ENCODE data around the gene CYB5B. TPM values are rescaled to one million over a fixed set of nuclear protein-coding genes. Genes with fewer than 3 reads are reported as not detected.

Gene CYB5B
- total and polyA plus RNA-seq, 4 donors: 38.7 to 86.3 (median 45.8) TPM

GRCh38 chr16:69503244-69503643, 78.8 kb downstream of the CYB5B start (continued):
- TF ChIP-seq REST (IDR thresholded peaks at IDR 0.05) (no peak), ATF3 (IDR thresholded peaks at IDR 0.05) (no peak), EGR1 (IDR thresholded peaks at IDR 0.05; ENCODE audit: low read depth in 2 of 2) (no peak), HNF4A (conservative IDR thresholded peaks at IDR 0.05) (no peak)

GRCh38 chr16:69508033-69508755, 83.8 kb downstream of the CYB5B start:
- Histone ChIP-seq H3K4me3 (ENCODE audit: low read depth in 1 of 3, low read length in 3 of 3) (no peak overlapping the region), H3K9me3 (ENCODE audit: control insufficient read depth in 4 of 4, low read length in 3 of 4) (no peaks in the 10 kb centered on the region), H3K9ac (ENCODE audit: low read depth in 1 of 2, low read length in 2 of 2) (no peak overlapping the region), H3K27me3 (ENCODE audit: control insufficient read depth in 4 of 4, insufficient read depth in 4 of 4, low read length in 3 of 4) (no peaks in the 10 kb centered on the region), H3K36me3 (ENCODE audit: control insufficient read depth in 4 of 4, insufficient read depth in 3 of 4, low read depth in 1 of 4, low read length in 3 of 4) (no peaks in the 10 kb centered on the region), H3K4me1 (ENCODE audit: control insufficient read depth in 4 of 4, insufficient read depth in 4 of 4, low read length in 3 of 4) (peaks cover 0 to 3% (median 0%) of the 10 kb centered on the region in 4 donors), H3K27ac (ENCODE audit: low read depth in 1 of 2, low read length in 2 of 2) (no peak overlapping the region)
- no peak for DNase-seq (ENCODE audit: low spot score)
- TF ChIP-seq FOXA2 (IDR thresholded peaks at IDR 0.05) (no peak), HNF4A (conservative IDR thresholded peaks at IDR 0.05) (no peak), JUND (IDR thresholded peaks at IDR 0.05) (no peak), TAF1 (conservative IDR thresholded peaks at IDR 0.05) (no peak)
- WGBS: 83% methylated on average over 4 of the region's 4 CpGs

GRCh38 chr16:69509125-69509524, 84.7 kb downstream of the CYB5B start:
- WGBS: 76% methylated on average over 5 of the region's 5 CpGs
- no peak for TF ChIP-seq JUND (IDR thresholded peaks at IDR 0.05)
- no peak for TF ChIP-seq ZBTB33 (IDR thresholded peaks at IDR 0.05)
- no peak for TF ChIP-seq YY1 (IDR thresholded peaks at IDR 0.05)
- no peak for TF ChIP-seq FOXA1 (IDR thresholded peaks at IDR 0.05)
- no peak for TF ChIP-seq REST (IDR thresholded peaks at IDR 0.05)
- TF ChIP-seq CTCF (IDR thresholded peaks at IDR 0.05; ENCODE audit: low read depth, low read length, missing input control): no peak
- no peak for TF ChIP-seq ATF3 (IDR thresholded peaks at IDR 0.05)
- no peak for TF ChIP-seq SP1 (IDR thresholded peaks at IDR 0.05)
- no peak for TF ChIP-seq RAD21 (IDR thresholded peaks at IDR 0.05)
- TF ChIP-seq HNF4G (IDR thresholded peaks at IDR 0.05): no peak
- TF ChIP-seq HNF4A (conservative IDR thresholded peaks at IDR 0.05): no peak
- TF ChIP-seq RXRA (IDR thresholded peaks at IDR 0.05): no peak
- TF ChIP-seq MAX (IDR thresholded peaks at IDR 0.05): no peak
- no peak for TF ChIP-seq EGR1 (IDR thresholded peaks at IDR 0.05; ENCODE audit: low read depth in 2 of 2)
- TF ChIP-seq FOXA2 (IDR thresholded peaks at IDR 0.05): no peak
- no peak for TF ChIP-seq TAF1 (conservative IDR thresholded peaks at IDR 0.05)
- no peak for TF ChIP-seq NR2F2 (IDR thresholded peaks at IDR 0.05)
- no peak for TF ChIP-seq GABPA (IDR thresholded peaks at IDR 0.05 in 1 of 2, conservative IDR thresholded peaks at IDR 0.05 in 1 of 2)
- DNase-seq (ENCODE audit: low spot score): no peak
- Histone ChIP-seq H3K9ac (ENCODE audit: low read depth in 1 of 2, low read length in 2 of 2) (no peak overlapping the region), H3K4me1 (ENCODE audit: control insufficient read depth in 4 of 4, insufficient read depth in 4 of 4, low read length in 3 of 4) (peaks cover 0 to 3% (median 0%) of the 10 kb centered on the region in 4 donors), H3K27me3 (ENCODE audit: control insufficient read depth in 4 of 4, insufficient read depth in 4 of 4, low read length in 3 of 4) (no peaks in the 10 kb centered on the region), H3K9me3 (ENCODE audit: control insufficient read depth in 4 of 4, low read length in 3 of 4) (no peaks in the 10 kb centered on the region), H3K27ac (ENCODE audit: low read depth in 1 of 2, low read length in 2 of 2) (no peak overlapping the region), H3K4me3 (ENCODE audit: low read depth in 1 of 3, low read length in 3 of 3) (no peak overlapping the region), H3K36me3 (ENCODE audit: control insufficient read depth in 4 of 4, insufficient read depth in 3 of 4, low read depth in 1 of 4, low read length in 3 of 4) (no peaks in the 10 kb centered on the region)

Measured in liver (tissue), 9 donors.